GM18502 (cell line): ENCODE data around the gene ELMO1.
"Not testable (repeated sequence)": the region's sequence is repeated elsewhere in the genome, so short reads cannot be mapped to it uniquely, and the experiment has no call there.

ENCODE experiments used
- ATAC-seq: cut with Tn5 transposase; IDR thresholded peaks from one replicate; pipeline ENCODE4 v1.9.1; 2021; ENCODE audit warnings: mild to moderate bottlenecking; ENCODE audit not compliant: unreplicated experiment, poor library complexity

ELMO1 gene

GRCh38 chr7:36973534-36973933 is 475.1 kb downstream of the ELMO1 start:
- not testable (repeated sequence) for ATAC-seq

- no peak for ATAC-seq
These were observed 476.5 kb downstream of the ELMO1 start for GRCh38 chr7:36972140-36972518.

GRCh38 chr7:36971515-36972139 is 477.0 kb downstream of the ELMO1 start:
- no peak for ATAC-seq

- ATAC-seq, result no peak
These were observed 477.8 kb downstream of the ELMO1 start for GRCh38 chr7:36970551-36971514.

- ATAC-seq, result no peak
These were observed 479.3 kb downstream of the ELMO1 start for GRCh38 chr7:36969376-36969775.

- ATAC-seq, result no peak
These were observed 481.3 kb downstream of the ELMO1 start for GRCh38 chr7:36967387-36967786.

- no peak for ATAC-seq
These were observed 482.0 kb downstream of the ELMO1 start for GRCh38 chr7:36966636-36967035.

GRCh38 chr7:36966039-36966438 is 482.6 kb downstream of the ELMO1 start:
- ATAC-seq, result no peak

- ATAC-seq, result no peak
These were observed 483.0 kb downstream of the ELMO1 start for GRCh38 chr7:36965625-36966024.

- no peak for ATAC-seq
These were observed 484.4 kb downstream of the ELMO1 start for GRCh38 chr7:36964297-36964696.

- no peak for ATAC-seq
These were observed 486.3 kb downstream of the ELMO1 start for GRCh38 chr7:36962367-36962766.

GRCh38 chr7:36961693-36962092 is 487.0 kb downstream of the ELMO1 start:
- no peak for ATAC-seq

- no peak for ATAC-seq
These were observed 487.6 kb downstream of the ELMO1 start for GRCh38 chr7:36961097-36961496.

- ATAC-seq, result no peak
These were observed 488.6 kb downstream of the ELMO1 start for GRCh38 chr7:36960105-36960504.

GRCh38 chr7:36958111-36958733 is 490.4 kb downstream of the ELMO1 start:
- no peak for ATAC-seq

GRCh38 chr7:36957620-36958019 is 491.0 kb downstream of the ELMO1 start:
- no peak for ATAC-seq

GRCh38 chr7:36956814-36957213 is 491.9 kb downstream of the ELMO1 start:
- ATAC-seq, result no peak

- no peak for ATAC-seq
These were observed 493.1 kb downstream of the ELMO1 start for GRCh38 chr7:36955456-36956129.

- peak; percentile 91 for ATAC-seq
These were observed 497.4 kb downstream of the ELMO1 start for GRCh38 chr7:36951257-36951697.
